HCT116 (cell line): ENCODE measurements around the gene NOX3. TPM values are rescaled to one million over a fixed set of nuclear protein-coding genes. Genes with fewer than 3 reads are reported as not detected.

Source experiments
- ATAC-seq: fragments of 200-7000 bp; cut with Tn5 transposase; 2 replicates; pipeline ENCODE4 v1.9.1; 2020; ENCODE audit warnings: mild to moderate bottlenecking, moderate library complexity
- BruUV-seq: library from RNA; stranded (reverse); fragments of 400-500 nt; replicated peaks from 2 replicates; lab custom pipeline; 2021; lab: Mats Ljungman, UMichigan
- CTCF ChIA-PET: fragments of 300-600 bp; sonication (Branson Sonifier 250); formaldehyde crosslinking; loops from one replicate; lab custom pipeline; 2021; ENCODE audit warnings: antibody characterized with exemption; lab: Charles Lee
- POLR2A ChIA-PET: fragments of 300-600, 350-600 bp; sonication (Branson Sonifier 250); formaldehyde crosslinking; loops from one replicate; lab custom pipeline; 2021; ENCODE audit warnings: antibody characterized with exemption; lab: Charles Lee
- RAD21 ChIA-PET, 2 experiments: fragments of 300-600 bp; sonication (Branson Sonifier 250); formaldehyde crosslinking; loops; one replicate each; lab custom pipeline; 2023; ENCODE audit warnings: low total read pairs in 2 of 2; ENCODE audit not compliant: uncharacterized antibody in 2 of 2, unreplicated experiment in 2 of 2, low non-redundant PET in 1 of 2; lab: Charles Lee
- DNase-seq: peaks from one replicate; pipeline ENCODE4 v3.0.0-alpha.2; 2010; ENCODE audit warnings: low read depth, low spot score
- H2AFZ ChIP-seq: fragments of 200-600 bp; shearing (Covaris generic), sonication (generic); 2 replicates; pipeline ENCODE4 v1.6.1; 2017; ENCODE audit warnings: low read depth, mixed run types, mixed read lengths, antibody characterized with exemption, low read length; ENCODE audit not compliant: poor library complexity, severe bottlenecking
- H3K27ac ChIP-seq: 2 replicates; pipeline ENCODE4 v1.5.1; 2012; ENCODE audit warnings: low read depth, low read length
- H3K27me3 ChIP-seq: fragments of 200-600 bp; sonication (generic); 2 replicates; pipeline ENCODE4 v1.6.1; 2016; ENCODE audit warnings: mixed run types, low read length, mixed read lengths; ENCODE audit not compliant: insufficient read depth
- H3K36me3 ChIP-seq, 2 experiments: fragments of 200-500 bp in 1 of 2; fragments of 200-600 bp in 1 of 2; sonication (Bioruptor generic) in 1 of 2; sonication (generic) in 1 of 2; 2 replicates each; pipeline versions ENCODE4 v1.5.1 to v1.6.1; 2014 to 2016; ENCODE audit warnings: low read length in 2 of 2, inconsistent platforms in 1 of 2, mixed read lengths in 1 of 2, mixed run types in 1 of 2; ENCODE audit not compliant: insufficient read depth in 2 of 2, control insufficient read depth in 1 of 2
- H3K4me1 ChIP-seq, 2 experiments: fragments of 200-600 bp in 1 of 2; sonication (generic) in 1 of 2; 2 replicates each; pipeline versions ENCODE4 v1.5.1 to v1.6.1; 2012 to 2017; ENCODE audit warnings: low read length in 2 of 2, inconsistent platforms in 1 of 2, mild to moderate bottlenecking in 1 of 2, mixed read lengths in 1 of 2, mixed run types in 1 of 2, moderate library complexity in 1 of 2; ENCODE audit not compliant: insufficient read depth in 2 of 2, control insufficient read depth in 1 of 2
- H3K4me2 ChIP-seq: fragments of 200-600 bp; sonication (generic); 2 replicates; pipeline ENCODE4 v1.6.1; 2017; ENCODE audit warnings: mixed run types, low read length, mixed read lengths
- H3K4me3 ChIP-seq, 2 experiments: fragments of 200-600 bp in 1 of 2; sonication (generic) in 1 of 2; replicated peaks in 1 of 2; 2 replicates each; pipeline ENCODE4 v1.5.1; 2011 to 2016; ENCODE audit warnings: low read length in 2 of 2, control low read depth in 1 of 2, low read depth in 1 of 2, mild to moderate bottlenecking in 1 of 2, mixed read lengths in 1 of 2, mixed run types in 1 of 2
- H3K79me2 ChIP-seq: fragments of 200-600 bp; sonication (generic); 2 replicates; pipeline ENCODE4 v1.6.1; 2017; ENCODE audit warnings: mild to moderate bottlenecking, mixed run types, low read length, moderate library complexity, mixed read lengths; ENCODE audit not compliant: insufficient read depth
- H3K9ac ChIP-seq: fragments of 200-600 bp; sonication (generic); 2 replicates; pipeline ENCODE4 v1.6.1; 2016; ENCODE audit warnings: low read length, mixed read lengths
- H3K9me2 ChIP-seq: fragments of 200-600 bp; sonication (generic), shearing (Covaris generic); 2 replicates; pipeline ENCODE4 v1.6.1; 2017; ENCODE audit warnings: mixed run types, mild to moderate bottlenecking, moderate library complexity; ENCODE audit not compliant: insufficient read depth
- H3K9me3 ChIP-seq, 2 experiments: fragments of 200-500 bp in 1 of 2; fragments of 200-600 bp in 1 of 2; sonication (Bioruptor generic) in 1 of 2; sonication (generic) in 1 of 2; 2 replicates each; pipeline ENCODE4 v1.6.1; 2014 to 2017; ENCODE audit warnings: low read length in 2 of 2, mixed read lengths in 2 of 2, inconsistent platforms in 1 of 2, low read depth in 1 of 2, mild to moderate bottlenecking in 1 of 2, mixed run types in 1 of 2, moderate library complexity in 1 of 2; ENCODE audit not compliant: control insufficient read depth in 1 of 2, insufficient read depth in 1 of 2
- H4K20me1 ChIP-seq: fragments of 200-600 bp; sonication (generic), shearing (Covaris generic); 2 replicates; pipeline ENCODE4 v1.6.1; 2017; ENCODE audit warnings: mixed run types, mild to moderate bottlenecking, moderate library complexity; ENCODE audit not compliant: insufficient read depth
- CBX3 ChIP-seq: IDR thresholded peaks from 2 replicates; pipeline ENCODE4 v1.6.1; 2012; ENCODE audit warnings: low read depth
- CEBPB ChIP-seq: IDR thresholded peaks from 2 replicates; pipeline ENCODE4 v1.6.1; 2012; ENCODE audit warnings: low read depth
- CTCF ChIP-seq, 3 experiments: fragments of 200-600 bp in 1 of 3; sonication (generic) in 1 of 3; IDR thresholded peaks in 2 of 3; conservative IDR thresholded peaks in 1 of 3; 2 replicates each; pipeline ENCODE4 v1.5.1; 2012 to 2017; ENCODE audit warnings: low read depth in 2 of 3, low read length in 2 of 3, antibody characterized with exemption in 1 of 3, borderline replicate concordance in 1 of 3, control low read depth in 1 of 3, mild to moderate bottlenecking in 1 of 3, mixed read lengths in 1 of 3, mixed run types in 1 of 3, moderate library complexity in 1 of 3; ENCODE audit not compliant: insufficient read depth in 1 of 3
- EGR1 ChIP-seq: IDR thresholded peaks from 2 replicates; pipeline ENCODE4 v1.6.1; 2012; ENCODE audit warnings: low read depth
- ELF1 ChIP-seq: IDR thresholded peaks from 2 replicates; pipeline ENCODE4 v1.6.1; 2012; ENCODE audit warnings: low read depth, borderline replicate concordance
- EZH2 ChIP-seq: fragments of 200-600 bp; sonication (generic); IDR thresholded peaks from 2 replicates; pipeline ENCODE4 v1.6.1; 2017; ENCODE audit warnings: antibody characterized with exemption, mixed run types
- EZH2phosphoT487 ChIP-seq: fragments of 200-600 bp; IDR thresholded peaks from 2 replicates; pipeline ENCODE4 v1.6.1; 2018; ENCODE audit warnings: antibody characterized with exemption, borderline replicate concordance
- JUND ChIP-seq: IDR thresholded peaks from 2 replicates; pipeline ENCODE4 v1.6.1; 2012
- MAX ChIP-seq: IDR thresholded peaks from 2 replicates; pipeline ENCODE4 v1.6.1; 2012
- RAD21 ChIP-seq: IDR thresholded peaks from 2 replicates; pipeline ENCODE4 v1.6.1; 2012; ENCODE audit warnings: low read depth, mild to moderate bottlenecking
- SP1 ChIP-seq: IDR thresholded peaks from 2 replicates; pipeline ENCODE4 v1.6.1; 2012; ENCODE audit warnings: low read depth
- YY1 ChIP-seq: IDR thresholded peaks from 2 replicates; pipeline ENCODE4 v1.6.1; 2011; ENCODE audit warnings: low read length, low read depth, moderate library complexity, mild to moderate bottlenecking; ENCODE audit not compliant: insufficient replicate concordance; ENCODE audit errors: extremely low read depth
- ZBTB33 ChIP-seq: IDR thresholded peaks from 2 replicates; pipeline ENCODE4 v1.6.1; 2011; ENCODE audit warnings: mild to moderate bottlenecking, low read length, moderate library complexity; ENCODE audit not compliant: insufficient replicate concordance; ENCODE audit errors: extremely low read depth
- ZFX ChIP-seq: fragments of 450-650 bp; IDR thresholded peaks from 2 replicates; pipeline ENCODE4 v1.6.1; 2017
- intact Hi-C: fragments of 100-400 bp; cut with micrococcal nuclease; formaldehyde crosslinking; loops from 2 replicates; pipeline ENCODE4 v1.10.0; 2022
- total RNA-seq: library from RNA; stranded (reverse); gene quantifications from one replicate; pipeline ENCODE4 v1.2.1, GENCODE V29; 2021; ENCODE audit not compliant: unreplicated experiment

NOX3 gene
- total RNA-seq, 1 experiment from 2014 or later = not detected

GRCh38 chr6:155493026-155493693 is 37.5 kb upstream of the NOX3 start:
- Histone ChIP-seq H2AFZ (peak overlapping the region; percentile 33), H3K4me3 (peak overlapping the region in 1 of 2 experiments; percentile 6; a peak in 2 of 4 replicates), H3K27me3 (no peaks in the 10 kb centered on the region), H3K79me2 (no peaks in the 10 kb centered on the region), H3K27ac (peak overlapping the region; percentile 8; the same call in 1 of the 2 replicates), H3K9me3 (no peaks in the 10 kb centered on the region), H3K4me1 (peaks cover 15 to 17% of the 10 kb centered on the region in 2 experiments), H3K9me2 (no peaks in the 10 kb centered on the region), H4K20me1 (no peaks in the 10 kb centered on the region), H3K4me2 (peak overlapping the region; percentile 64), H3K36me3 (no peaks in the 10 kb centered on the region), H3K9ac (no peak overlapping the region)
- ATAC-seq (peak; percentile 60), DNase-seq (no peak)
- ChIA-PET POLR2A (no interaction called here), RAD21 (no interaction called here), CTCF (interaction anchor here (1.0 kb wide), 1 partner anchor 625 kb away, joined by 3 read pairs; no protein-coding TSS in a partner anchor)
- BruUV-seq = no TSS peak
- no peak for TF ChIP-seq CBX3
- no peak for TF ChIP-seq ZBTB33
- no peak for TF ChIP-seq ZFX
- intact Hi-C loops = no loop called here

- ChIA-PET RAD21 (no interaction called here), CTCF (no interaction called here)
These were observed 36.6 kb upstream of the NOX3 start for GRCh38 chr6:155492061-155492735.

More at GRCh38 chr6:155492061-155492735, 36.6 kb upstream of the NOX3 start:
- POLR2A ChIA-PET = no interaction called here
- Histone ChIP-seq H3K27me3 (no peaks in the 10 kb centered on the region), H4K20me1 (no peaks in the 10 kb centered on the region), H3K4me2 (no peak overlapping the region), H2AFZ (no peak overlapping the region), H3K27ac (no peak overlapping the region), H3K9me3 (no peaks in the 10 kb centered on the region), H3K9me2 (no peaks in the 10 kb centered on the region), H3K4me1 (peaks cover 15 to 17% of the 10 kb centered on the region in 2 experiments), H3K79me2 (no peaks in the 10 kb centered on the region), H3K9ac (no peak overlapping the region), H3K4me3 (no peak overlapping the region), H3K36me3 (no peaks in the 10 kb centered on the region)
- no peak for DNase-seq
- no peak for ATAC-seq
- no TSS peak for BruUV-seq
- TF ChIP-seq RAD21 = no peak
- TF ChIP-seq EGR1 = no peak
- no peak for TF ChIP-seq MAX
- TF ChIP-seq EZH2 = no peak
- no peak for TF ChIP-seq EZH2phosphoT487
- no peak for TF ChIP-seq SP1
- TF ChIP-seq CEBPB = no peak
- no peak for TF ChIP-seq YY1
- no peak for TF ChIP-seq ZFX
- TF ChIP-seq JUND = no peak
- no peak for TF ChIP-seq ELF1
- no peak for TF ChIP-seq CTCF (IDR thresholded peaks at IDR 0.05 in 2 of 3, conservative IDR thresholded peaks at IDR 0.05 in 1 of 3; ENCODE audit: borderline replicate concordance in 1 of 3, insufficient read depth in 1 of 3, low read depth in 2 of 3, low read length in 2 of 3)
- intact Hi-C loops = no loop called here
